Measurements from ENCODE around the gene RRBP1.

Gene RRBP1

GRCh38 chr20:17657898-17658647 is 24.0 kb downstream of the RRBP1 start:
- Histone ChIP-seq H3K36me3 (ENCODE audit: control insufficient read depth, low read depth, low read length) (peaks cover 18% of the 10 kb centered on the region), H3K4me3 (ENCODE audit: low read length) (no peak overlapping the region), H3K4me1 (ENCODE audit: control insufficient read depth, low read depth, low read length) (peaks cover 19% of the 10 kb centered on the region), H3K9me3 (ENCODE audit: control insufficient read depth, low read depth, low read length) (no peaks in the 10 kb centered on the region), H3K9ac (ENCODE audit: low read length) (no peak overlapping the region), H3K27ac (ENCODE audit: low read length) (no peak overlapping the region), H3K27me3 (ENCODE audit: control insufficient read depth, insufficient read depth, low read length) (no peaks in the 10 kb centered on the region)

GRCh38 chr20:17657079-17657825 is 24.8 kb downstream of the RRBP1 start:
- H3K4me3 ChIP-seq (ENCODE audit: low read length): no peak overlapping the region
- H3K36me3 ChIP-seq (ENCODE audit: control insufficient read depth, low read depth, low read length): peaks cover 18% of the 10 kb centered on the region
- no peaks in the 10 kb centered on the region for H3K27me3 ChIP-seq (ENCODE audit: control insufficient read depth, insufficient read depth, low read length)
- H3K9ac ChIP-seq (ENCODE audit: low read length): no peak overlapping the region
- H3K9me3 ChIP-seq (ENCODE audit: control insufficient read depth, low read depth, low read length): no peaks in the 10 kb centered on the region
- no peak overlapping the region for H3K27ac ChIP-seq (ENCODE audit: low read length)
- peaks cover 19% of the 10 kb centered on the region for H3K4me1 ChIP-seq (ENCODE audit: control insufficient read depth, low read depth, low read length)

- Histone ChIP-seq H3K36me3 (ENCODE audit: control insufficient read depth, low read depth, low read length) (peaks cover 18% of the 10 kb centered on the region), H3K4me3 (ENCODE audit: low read length) (peak overlapping the region; percentile 2), H3K27ac (ENCODE audit: low read length) (no peak overlapping the region), H3K9me3 (ENCODE audit: control insufficient read depth, low read depth, low read length) (no peaks in the 10 kb centered on the region), H3K27me3 (ENCODE audit: control insufficient read depth, insufficient read depth, low read length) (no peaks in the 10 kb centered on the region), H3K9ac (ENCODE audit: low read length) (no peak overlapping the region), H3K4me1 (ENCODE audit: control insufficient read depth, low read depth, low read length) (peaks cover 19% of the 10 kb centered on the region)
These were observed 26.1 kb downstream of the RRBP1 start for GRCh38 chr20:17655865-17656479.

- Histone ChIP-seq H3K4me1 (ENCODE audit: control insufficient read depth, low read depth, low read length) (peaks cover 19% of the 10 kb centered on the region), H3K27ac (ENCODE audit: low read length) (peak overlapping the region; percentile 79), H3K36me3 (ENCODE audit: control insufficient read depth, low read depth, low read length) (peaks cover 16% of the 10 kb centered on the region), H3K27me3 (ENCODE audit: control insufficient read depth, insufficient read depth, low read length) (no peaks in the 10 kb centered on the region), H3K9ac (ENCODE audit: low read length) (no peak overlapping the region), H3K9me3 (ENCODE audit: control insufficient read depth, low read depth, low read length) (no peaks in the 10 kb centered on the region), H3K4me3 (ENCODE audit: low read length) (no peak overlapping the region)
These were observed 26.8 kb downstream of the RRBP1 start for GRCh38 chr20:17655286-17655651.

- no peak overlapping the region for H3K9ac ChIP-seq (ENCODE audit: low read length)
- peak overlapping the region; percentile 79 for H3K27ac ChIP-seq (ENCODE audit: low read length)
- H3K4me1 ChIP-seq (ENCODE audit: control insufficient read depth, low read depth, low read length): peaks cover 19% of the 10 kb centered on the region
- H3K9me3 ChIP-seq (ENCODE audit: control insufficient read depth, low read depth, low read length): no peaks in the 10 kb centered on the region
- peaks cover 12% of the 10 kb centered on the region for H3K36me3 ChIP-seq (ENCODE audit: control insufficient read depth, low read depth, low read length)
- H3K27me3 ChIP-seq (ENCODE audit: control insufficient read depth, insufficient read depth, low read length): no peaks in the 10 kb centered on the region
- H3K4me3 ChIP-seq (ENCODE audit: low read length): no peak overlapping the region
These were observed 27.3 kb downstream of the RRBP1 start for GRCh38 chr20:17654649-17655285.

- no peak overlapping the region for H3K9ac ChIP-seq (ENCODE audit: low read length)
- no peaks in the 10 kb centered on the region for H3K9me3 ChIP-seq (ENCODE audit: control insufficient read depth, low read depth, low read length)
- no peaks in the 10 kb centered on the region for H3K27me3 ChIP-seq (ENCODE audit: control insufficient read depth, insufficient read depth, low read length)
- no peak overlapping the region for H3K27ac ChIP-seq (ENCODE audit: low read length)
- peaks cover 20% of the 10 kb centered on the region for H3K4me1 ChIP-seq (ENCODE audit: control insufficient read depth, low read depth, low read length)
- H3K4me3 ChIP-seq (ENCODE audit: low read length): no peak overlapping the region
- H3K36me3 ChIP-seq (ENCODE audit: control insufficient read depth, low read depth, low read length): peaks cover 12% of the 10 kb centered on the region
These were observed 28.0 kb downstream of the RRBP1 start for GRCh38 chr20:17653835-17654648.

- peaks cover 4% of the 10 kb centered on the region for H3K36me3 ChIP-seq (ENCODE audit: control insufficient read depth, low read depth, low read length)
- H3K4me3 ChIP-seq (ENCODE audit: low read length): no peak overlapping the region
- H3K9me3 ChIP-seq (ENCODE audit: control insufficient read depth, low read depth, low read length): no peaks in the 10 kb centered on the region
- no peak overlapping the region for H3K27ac ChIP-seq (ENCODE audit: low read length)
- no peak overlapping the region for H3K9ac ChIP-seq (ENCODE audit: low read length)
- H3K27me3 ChIP-seq (ENCODE audit: control insufficient read depth, insufficient read depth, low read length): no peaks in the 10 kb centered on the region
- peaks cover 27% of the 10 kb centered on the region for H3K4me1 ChIP-seq (ENCODE audit: control insufficient read depth, low read depth, low read length)
These were observed 29.6 kb downstream of the RRBP1 start for GRCh38 chr20:17652411-17652810.

- Histone ChIP-seq H3K4me1 (ENCODE audit: control insufficient read depth, low read depth, low read length) (peaks cover 27% of the 10 kb centered on the region), H3K9me3 (ENCODE audit: control insufficient read depth, low read depth, low read length) (no peaks in the 10 kb centered on the region), H3K27ac (ENCODE audit: low read length) (no peak overlapping the region), H3K4me3 (ENCODE audit: low read length) (no peak overlapping the region), H3K9ac (ENCODE audit: low read length) (no peak overlapping the region), H3K27me3 (ENCODE audit: control insufficient read depth, insufficient read depth, low read length) (no peaks in the 10 kb centered on the region), H3K36me3 (ENCODE audit: control insufficient read depth, low read depth, low read length) (peaks cover 4% of the 10 kb centered on the region)
These were observed 30.2 kb downstream of the RRBP1 start for GRCh38 chr20:17651760-17652388.

GRCh38 chr20:17651129-17651759 is 30.8 kb downstream of the RRBP1 start:
- Histone ChIP-seq H3K36me3 (ENCODE audit: control insufficient read depth, low read depth, low read length) (peaks cover 4% of the 10 kb centered on the region), H3K4me3 (ENCODE audit: low read length) (no peak overlapping the region), H3K9me3 (ENCODE audit: control insufficient read depth, low read depth, low read length) (no peaks in the 10 kb centered on the region), H3K27ac (ENCODE audit: low read length) (no peak overlapping the region), H3K9ac (ENCODE audit: low read length) (no peak overlapping the region), H3K27me3 (ENCODE audit: control insufficient read depth, insufficient read depth, low read length) (no peaks in the 10 kb centered on the region), H3K4me1 (ENCODE audit: control insufficient read depth, low read depth, low read length) (peaks cover 25% of the 10 kb centered on the region)

- no peak overlapping the region for H3K9ac ChIP-seq (ENCODE audit: low read length)
These were observed 31.5 kb downstream of the RRBP1 start for GRCh38 chr20:17650301-17651128.

More at GRCh38 chr20:17650301-17651128, 31.5 kb downstream of the RRBP1 start:
- Histone ChIP-seq H3K27me3 (ENCODE audit: control insufficient read depth, insufficient read depth, low read length) (no peaks in the 10 kb centered on the region), H3K4me3 (ENCODE audit: low read length) (no peak overlapping the region), H3K36me3 (ENCODE audit: control insufficient read depth, low read depth, low read length) (peaks cover 4% of the 10 kb centered on the region), H3K27ac (ENCODE audit: low read length) (no peak overlapping the region), H3K9me3 (ENCODE audit: control insufficient read depth, low read depth, low read length) (no peaks in the 10 kb centered on the region), H3K4me1 (ENCODE audit: control insufficient read depth, low read depth, low read length) (peaks cover 19% of the 10 kb centered on the region)
